Testis (tissue), 2 donors: ENCODE data around the gene SLC38A4.

Experiments
- POLR2A ChIP-seq: fragments of 450-650 bp; IDR thresholded peaks from one replicate; pipeline ENCODE4 v1.6.1; 2017; ENCODE audit warnings: antibody characterized with exemption, mild to moderate bottlenecking, moderate library complexity
- TF ChIP-seq, protein P1 (sequence below), 3 experiments: fragments of 450-650 bp in 2 of 3; fragments of 200-600 bp in 1 of 3; sonication (generic) in 1 of 3; IDR thresholded peaks; one replicate each; pipeline ENCODE4 v1.5.1; 2016 to 2019; ENCODE audit warnings: antibody characterized with exemption in 3 of 3, mild to moderate bottlenecking in 2 of 3, moderate library complexity in 1 of 3

DNA sequence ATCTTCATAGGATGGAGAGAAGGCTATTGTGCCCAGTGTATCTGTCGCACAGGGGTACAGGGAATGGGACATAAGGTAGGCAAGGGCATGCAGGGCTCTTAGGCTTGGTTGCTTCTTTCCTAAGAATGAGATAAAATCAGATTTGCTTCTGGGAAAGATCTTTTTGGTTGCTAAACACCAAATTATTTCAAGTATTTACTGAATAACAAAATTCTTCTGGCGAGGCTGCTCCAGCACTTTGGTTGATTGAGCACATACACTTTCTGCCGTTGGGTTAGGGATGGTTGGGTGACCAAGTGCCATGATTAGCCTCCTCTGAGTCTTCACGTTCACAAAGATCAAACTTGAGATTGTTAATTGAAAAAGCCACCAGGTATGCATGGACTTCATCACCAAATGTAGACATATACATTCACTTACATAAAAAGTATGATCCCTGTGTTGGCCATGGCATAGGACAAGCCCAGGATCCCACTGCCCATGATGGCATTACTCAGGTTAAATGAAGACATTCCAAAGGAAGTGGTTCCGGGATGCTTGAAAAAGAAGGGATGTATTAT is 38.2 kb downstream of the SLC38A4 start:
- TF ChIP-seq, protein P1, sequence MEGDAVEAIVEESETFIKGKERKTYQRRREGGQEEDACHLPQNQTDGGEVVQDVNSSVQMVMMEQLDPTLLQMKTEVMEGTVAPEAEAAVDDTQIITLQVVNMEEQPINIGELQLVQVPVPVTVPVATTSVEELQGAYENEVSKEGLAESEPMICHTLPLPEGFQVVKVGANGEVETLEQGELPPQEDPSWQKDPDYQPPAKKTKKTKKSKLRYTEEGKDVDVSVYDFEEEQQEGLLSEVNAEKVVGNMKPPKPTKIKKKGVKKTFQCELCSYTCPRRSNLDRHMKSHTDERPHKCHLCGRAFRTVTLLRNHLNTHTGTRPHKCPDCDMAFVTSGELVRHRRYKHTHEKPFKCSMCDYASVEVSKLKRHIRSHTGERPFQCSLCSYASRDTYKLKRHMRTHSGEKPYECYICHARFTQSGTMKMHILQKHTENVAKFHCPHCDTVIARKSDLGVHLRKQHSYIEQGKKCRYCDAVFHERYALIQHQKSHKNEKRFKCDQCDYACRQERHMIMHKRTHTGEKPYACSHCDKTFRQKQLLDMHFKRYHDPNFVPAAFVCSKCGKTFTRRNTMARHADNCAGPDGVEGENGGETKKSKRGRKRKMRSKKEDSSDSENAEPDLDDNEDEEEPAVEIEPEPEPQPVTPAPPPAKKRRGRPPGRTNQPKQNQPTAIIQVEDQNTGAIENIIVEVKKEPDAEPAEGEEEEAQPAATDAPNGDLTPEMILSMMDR (IDR thresholded peaks at IDR 0.05) = no peak
- no peak for TF ChIP-seq POLR2A
